HG03159 (cell line): Measurements from ENCODE around the gene GYPB.
"Not testable (repeated sequence)": the region's sequence is repeated elsewhere in the genome, so short reads cannot be mapped to it uniquely, and the experiment has no call there.

ENCODE experiments used
- ATAC-seq: cut with Tn5 transposase; IDR thresholded peaks from one replicate; pipeline ENCODE4 v1.9.1; 2021; ENCODE audit warnings: mild to moderate bottlenecking, moderate library complexity; ENCODE audit not compliant: unreplicated experiment

GYPB gene

GRCh38 chr4:144019277-144019676 lies at the start of gene GYPB:
GYPB (minus strand) TSS chr4:144019380; CDS start chr4:144019287, 93 bp downstream.
- ATAC-seq, result not testable (repeated sequence)

GRCh38 chr4:144061556-144061955 lies 42.4 kb upstream of the GYPB start:
- ATAC-seq, result not testable (repeated sequence)

GRCh38 chr4:144060234-144060859 lies 41.2 kb upstream of the GYPB start:
- ATAC-seq, result not testable (repeated sequence)

GRCh38 chr4:144056800-144057199 lies 37.6 kb upstream of the GYPB start:
- no peak for ATAC-seq

- ATAC-seq, result not testable (repeated sequence)
Observed at GRCh38 chr4:144055336-144055735, 36.2 kb upstream of the GYPB start.

- ATAC-seq, result not testable (repeated sequence)
Observed at GRCh38 chr4:144051494-144051893, 32.3 kb upstream of the GYPB start.

- not testable (repeated sequence) for ATAC-seq
Observed at GRCh38 chr4:144050631-144051030, 31.5 kb upstream of the GYPB start.

GRCh38 chr4:144049495-144050424 lies 30.6 kb upstream of the GYPB start:
- ATAC-seq, result not testable (repeated sequence)

- not testable (repeated sequence) for ATAC-seq
Observed at GRCh38 chr4:144044936-144045335, 25.8 kb upstream of the GYPB start.

- not testable (repeated sequence) for ATAC-seq
Observed at GRCh38 chr4:144032580-144032979, 13.4 kb upstream of the GYPB start.

- not testable (repeated sequence) for ATAC-seq
Observed at GRCh38 chr4:144031875-144032274, 12.7 kb upstream of the GYPB start.

- not testable (repeated sequence) for ATAC-seq
Observed at GRCh38 chr4:144031369-144031768, 12.2 kb upstream of the GYPB start.

- ATAC-seq, result not testable (repeated sequence)
Observed at GRCh38 chr4:144030708-144031107, 11.5 kb upstream of the GYPB start.

- not testable (repeated sequence) for ATAC-seq
Observed at GRCh38 chr4:144026682-144027081, 7.5 kb upstream of the GYPB start.

- ATAC-seq, result not testable (repeated sequence)
Observed at GRCh38 chr4:144024399-144025053, 5.3 kb upstream of the GYPB start.

- not testable (repeated sequence) for ATAC-seq
Observed at GRCh38 chr4:144022772-144023400, 3.7 kb upstream of the GYPB start.

GRCh38 chr4:144021336-144021990 lies 2.3 kb upstream of the GYPB start:
- peak; percentile 94 for ATAC-seq

- ATAC-seq, result not testable (repeated sequence)
Observed at GRCh38 chr4:144018223-144019000, 768 bp downstream of the GYPB start.

- not testable (repeated sequence) for ATAC-seq
Observed at GRCh38 chr4:144017271-144017670, 1.9 kb downstream of the GYPB start.
